SU-DHL-6 (cell line): ENCODE results near the gene SETMAR.
"Not testable (repeated sequence)": the region's sequence is repeated elsewhere in the genome, so short reads cannot be mapped to it uniquely, and the experiment has no call there.

ENCODE experiments used
- H2AFZ ChIP-seq: fragments of 200-600 bp; sonication (generic); 2 replicates; pipeline ENCODE4 v1.6.1; 2014; ENCODE audit warnings: low read depth, mild to moderate bottlenecking, moderate library complexity, mixed read lengths, antibody characterized with exemption, low read length; ENCODE audit not compliant: severe bottlenecking
- H3F3A ChIP-seq: fragments of 200-600 bp; shearing (Covaris generic); 2 replicates; pipeline ENCODE4 v1.6.0; 2016; ENCODE audit warnings: antibody characterized with exemption, mild to moderate bottlenecking; ENCODE audit not compliant: insufficient read depth
- H3K27ac ChIP-seq: fragments of 200-600 bp; sonication (generic); 2 replicates; pipeline ENCODE4 v1.5.1; 2016; ENCODE audit warnings: low read depth, mild to moderate bottlenecking, low read length, moderate library complexity, mixed read lengths
- H3K27me3 ChIP-seq: fragments of 200-600 bp; sonication (generic), shearing (Covaris generic); 2 replicates; pipeline ENCODE4 v1.6.0; 2014; ENCODE audit warnings: mild to moderate bottlenecking, low read length
- H3K36me3 ChIP-seq: fragments of 200-600 bp; sonication (generic); 2 replicates; pipeline ENCODE4 v1.6.1; 2014; ENCODE audit warnings: mild to moderate bottlenecking, low read length, mixed read lengths
- H3K4me2 ChIP-seq: fragments of 300-600, 200-600 bp; shearing (Covaris generic), sonication (generic); 2 replicates; pipeline ENCODE4 v1.6.0; 2014; ENCODE audit warnings: low read length, low read depth, mild to moderate bottlenecking; ENCODE audit not compliant: poor library complexity, severe bottlenecking
- H3K4me3 ChIP-seq: fragments of 200-600 bp; sonication (generic); 2 replicates; pipeline ENCODE4 v1.5.1; 2014; ENCODE audit warnings: antibody characterized with exemption, low read length, mild to moderate bottlenecking, mixed read lengths; ENCODE audit not compliant: insufficient read depth, poor library complexity, severe bottlenecking
- H3K79me2 ChIP-seq: fragments of 200-600 bp; sonication (generic); 2 replicates; pipeline ENCODE4 v1.6.1; 2014; ENCODE audit warnings: mild to moderate bottlenecking, low read length, moderate library complexity; ENCODE audit not compliant: insufficient read depth
- H3K9ac ChIP-seq: fragments of 200-600 bp; sonication (generic); 2 replicates; pipeline ENCODE4 v1.7.0; 2014; ENCODE audit warnings: mild to moderate bottlenecking, low read length
- H3K9me2 ChIP-seq: fragments of 200-600 bp; sonication (generic); replicated peaks from 2 replicates; pipeline ENCODE4 v1.6.1; 2014; ENCODE audit warnings: low read length; ENCODE audit not compliant: insufficient read depth
- H3K9me3 ChIP-seq: fragments of 200-600 bp; sonication (generic); 2 replicates; pipeline ENCODE4 v1.6.1; 2014; ENCODE audit warnings: low read length, mixed read lengths; ENCODE audit not compliant: insufficient read depth
- H4K20me1 ChIP-seq: fragments of 200-600 bp; sonication (generic); 2 replicates; pipeline ENCODE4 v1.6.1; 2014; ENCODE audit warnings: low read depth, mild to moderate bottlenecking, antibody characterized with exemption, low read length, moderate library complexity, mixed read lengths
- CTCF ChIP-seq: fragments of 200-600 bp; sonication (generic); IDR thresholded peaks from one replicate; pipeline ENCODE4 v1.5.1; 2017; ENCODE audit warnings: antibody characterized with exemption, mild to moderate bottlenecking, low read length, moderate library complexity; ENCODE audit not compliant: insufficient read depth, poor library complexity, severe bottlenecking
- EZH2phosphoT487 ChIP-seq: fragments of 200-600 bp; sonication (generic), shearing (Covaris generic); conservative IDR thresholded peaks from 2 replicates; pipeline ENCODE4 v1.6.1; 2018; ENCODE audit warnings: mild to moderate bottlenecking, antibody characterized with exemption, low read length, moderate library complexity, mixed read lengths

The SETMAR gene

GRCh38 chr3:4326868-4327267, 23.7 kb downstream of the SETMAR start:
- TF ChIP-seq CTCF (no peak), EZH2phosphoT487 (no peak)
- 0 out of 2 replicates have a peak, but pooled peaks cover 4% of the 10 kb centered on the region for H3K36me3 ChIP-seq
- H3K4me3 ChIP-seq, result no peak overlapping the region
- no peak overlapping the region for H2AFZ ChIP-seq
- no peaks in the 10 kb centered on the region for H3K9me2 ChIP-seq
- H3K4me2 ChIP-seq, result no peak overlapping the region
- H3K27me3 ChIP-seq, result no peaks in the 10 kb centered on the region
- no peaks in the 10 kb centered on the region for H3K79me2 ChIP-seq
- no peak overlapping the region for H3K27ac ChIP-seq
- no peaks in the 10 kb centered on the region for H4K20me1 ChIP-seq
- H3K9me3 ChIP-seq, result peaks cover 24% of the 10 kb centered on the region; the same call in 1 of the 2 replicates
- no peaks in the 10 kb centered on the region for H3F3A ChIP-seq
- no peak overlapping the region for H3K9ac ChIP-seq

- not testable (repeated sequence) for H4K20me1 ChIP-seq, H3K36me3 ChIP-seq, H3F3A ChIP-seq, H3K79me2 ChIP-seq, H3K27me3 ChIP-seq, H3K4me3 ChIP-seq, H3K27ac ChIP-seq, H3K4me2 ChIP-seq, H3K9me2 ChIP-seq, H3K9ac ChIP-seq, H2AFZ ChIP-seq
- peaks cover 24% of the 10 kb centered on the region; the same call in 1 of the 2 replicates for H3K9me3 ChIP-seq
Measured at GRCh38 chr3:4329806-4330205, 26.6 kb downstream of the SETMAR start.

GRCh38 chr3:4332111-4332510, 28.9 kb downstream of the SETMAR start:
- H4K20me1 ChIP-seq, result no peaks in the 10 kb centered on the region
- H3K9me3 ChIP-seq, result peaks cover 18% of the 10 kb centered on the region; the same call in 1 of the 2 replicates
- 0 out of 2 replicates have a peak, but pooled peaks cover 2% of the 10 kb centered on the region for H3K36me3 ChIP-seq
- no peaks in the 10 kb centered on the region for H3K9me2 ChIP-seq
- no peaks in the 10 kb centered on the region for H3F3A ChIP-seq
- H3K9ac ChIP-seq, result no peak overlapping the region
- no peaks in the 10 kb centered on the region for H3K27me3 ChIP-seq
- H3K4me3 ChIP-seq, result no peak overlapping the region
- no peak overlapping the region for H2AFZ ChIP-seq
- H3K79me2 ChIP-seq, result no peaks in the 10 kb centered on the region
- no peak overlapping the region for H3K4me2 ChIP-seq
- no peak overlapping the region for H3K27ac ChIP-seq
- TF ChIP-seq CTCF (no peak), EZH2phosphoT487 (no peak)

GRCh38 chr3:4332574-4332973, 29.4 kb downstream of the SETMAR start:
- no peaks in the 10 kb centered on the region for H3K27me3 ChIP-seq
- H3K9me2 ChIP-seq, result no peaks in the 10 kb centered on the region
- no peak overlapping the region for H3K9ac ChIP-seq
- TF ChIP-seq EZH2phosphoT487, result no peak
- no peak for TF ChIP-seq CTCF
- H3K27ac ChIP-seq, result no peak overlapping the region
- H3K36me3 ChIP-seq, result no peaks in the 10 kb centered on the region
- H3K79me2 ChIP-seq, result no peaks in the 10 kb centered on the region
- no peak overlapping the region for H3K4me3 ChIP-seq
- no peaks in the 10 kb centered on the region for H4K20me1 ChIP-seq
- H2AFZ ChIP-seq, result no peak overlapping the region
- H3K4me2 ChIP-seq, result no peak overlapping the region
- H3K9me3 ChIP-seq, result peaks cover 16% of the 10 kb centered on the region; the same call in 1 of the 2 replicates
- H3F3A ChIP-seq, result no peaks in the 10 kb centered on the region
